Upper lobe of right lung (tissue), 1 donor: ENCODE results near the gene RBBP4. TPM values are rescaled to one million over a fixed set of nuclear protein-coding genes. Genes with fewer than 3 reads are reported as not detected.
"Not testable (repeated sequence)": the region's sequence is repeated elsewhere in the genome, so short reads cannot be mapped to it uniquely, and the experiment has no call there.

Experiments used
- ATAC-seq: fragments of 200-7000 bp; cut with Tn5 transposase; one replicate; pipeline ENCODE4 v1.9.1; 2020; ENCODE audit warnings: mild to moderate bottlenecking, moderate library complexity
- DNase-seq: peaks from one replicate; pipeline ENCODE4 v3.0.0-alpha.2; 2020
- H3K27ac ChIP-seq: fragments of 200-600 bp; one replicate; pipeline ENCODE4 v1.8.0; 2022
- H3K27me3 ChIP-seq: fragments of 200-600 bp; one replicate; pipeline ENCODE4 v1.8.0; 2022; ENCODE audit warnings: mild to moderate bottlenecking
- H3K36me3 ChIP-seq: fragments of 200-600 bp; one replicate; pipeline ENCODE4 v1.8.0; 2022
- H3K4me1 ChIP-seq: fragments of 200-600 bp; one replicate; pipeline ENCODE4 v1.8.0; 2022
- H3K4me3 ChIP-seq: fragments of 200-600 bp; one replicate; pipeline ENCODE4 v1.8.0; 2022; ENCODE audit warnings: mild to moderate bottlenecking
- H3K9me3 ChIP-seq: fragments of 200-600 bp; one replicate; pipeline ENCODE4 v1.8.0; 2022
- intact Hi-C: fragments of 100-400 bp; cut with DNase I; formaldehyde crosslinking; loops from one replicate; pipeline ENCODE4 v1.11.0; 2022
- total RNA-seq: library from RNA; stranded (reverse); fragmentation: NEBNext Ultra II Directional; extraction: Animal tissue kit (Norgen Biotek cat#: 25700); gene quantifications from one replicate; pipeline ENCODE4 v1.2.1, GENCODE V29; 2021
- TF ChIP-seq, protein P1 (sequence below): fragments of 200-600 bp; IDR thresholded peaks from one replicate; pipeline ENCODE4 v1.8.0; 2022; ENCODE audit warnings: antibody characterized with exemption
- donor health status: DM: no; HTN: yes; CAD: no; lungs with severe emphysema.

RBBP4 gene
- total RNA-seq, 1 donor from 2014 or later = 156 TPM

DNA sequence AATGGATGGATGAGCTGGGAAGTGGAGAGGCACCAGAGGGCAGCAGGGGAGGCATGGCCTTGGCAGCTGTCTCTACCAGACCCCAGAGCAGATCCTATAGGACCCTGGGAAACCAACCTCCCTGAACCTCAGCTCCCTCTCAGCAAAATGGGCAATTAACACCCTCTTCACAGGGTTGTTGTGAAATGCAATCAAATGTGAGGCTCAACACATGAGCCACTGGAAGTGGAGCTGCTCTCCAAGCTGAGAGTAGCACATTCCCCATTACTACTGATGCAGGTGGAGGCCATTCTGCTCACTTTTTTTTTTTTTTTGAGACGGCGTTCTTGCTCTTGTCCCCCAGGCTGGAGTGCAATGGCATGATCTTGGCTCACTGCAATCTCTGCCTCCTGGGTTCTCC lies 58.1 kb downstream of the RBBP4 start:
- Histone ChIP-seq H3K27me3 (no peaks in the 10 kb centered on the region), H3K36me3 (no peaks in the 10 kb centered on the region), H3K9me3 (no peaks in the 10 kb centered on the region), H3K4me3 (no peak overlapping the region), H3K27ac (no peak overlapping the region), H3K4me1 (peaks cover 4% of the 10 kb centered on the region)
- ATAC-seq (no peak), DNase-seq (no peak)
- intact Hi-C loops = no loop called here
- TF ChIP-seq, protein P1, sequence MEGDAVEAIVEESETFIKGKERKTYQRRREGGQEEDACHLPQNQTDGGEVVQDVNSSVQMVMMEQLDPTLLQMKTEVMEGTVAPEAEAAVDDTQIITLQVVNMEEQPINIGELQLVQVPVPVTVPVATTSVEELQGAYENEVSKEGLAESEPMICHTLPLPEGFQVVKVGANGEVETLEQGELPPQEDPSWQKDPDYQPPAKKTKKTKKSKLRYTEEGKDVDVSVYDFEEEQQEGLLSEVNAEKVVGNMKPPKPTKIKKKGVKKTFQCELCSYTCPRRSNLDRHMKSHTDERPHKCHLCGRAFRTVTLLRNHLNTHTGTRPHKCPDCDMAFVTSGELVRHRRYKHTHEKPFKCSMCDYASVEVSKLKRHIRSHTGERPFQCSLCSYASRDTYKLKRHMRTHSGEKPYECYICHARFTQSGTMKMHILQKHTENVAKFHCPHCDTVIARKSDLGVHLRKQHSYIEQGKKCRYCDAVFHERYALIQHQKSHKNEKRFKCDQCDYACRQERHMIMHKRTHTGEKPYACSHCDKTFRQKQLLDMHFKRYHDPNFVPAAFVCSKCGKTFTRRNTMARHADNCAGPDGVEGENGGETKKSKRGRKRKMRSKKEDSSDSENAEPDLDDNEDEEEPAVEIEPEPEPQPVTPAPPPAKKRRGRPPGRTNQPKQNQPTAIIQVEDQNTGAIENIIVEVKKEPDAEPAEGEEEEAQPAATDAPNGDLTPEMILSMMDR = no peak

DNA sequence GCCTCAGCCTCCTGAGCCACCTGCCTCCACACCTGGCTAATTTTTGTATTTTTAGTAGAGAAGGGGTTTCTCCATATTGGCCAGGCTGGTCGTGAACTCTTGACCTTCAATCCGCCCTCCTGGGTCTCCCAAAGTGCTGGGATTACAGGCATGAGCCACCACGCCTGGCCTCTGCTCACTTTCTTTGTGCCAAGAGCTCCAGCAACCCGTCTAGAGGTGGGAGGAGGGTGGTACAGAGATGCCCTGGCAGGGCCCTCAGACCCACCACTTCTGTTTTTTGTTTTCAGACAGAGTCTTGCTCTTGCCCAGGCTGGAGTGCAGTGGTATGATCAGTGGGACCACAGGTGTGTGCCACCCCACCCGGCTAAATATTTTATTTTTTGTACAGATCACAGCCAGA lies 58.5 kb downstream of the RBBP4 start:
- no peaks in the 10 kb centered on the region for H3K36me3 ChIP-seq
- intact Hi-C loops = no loop called here
- H3K4me1 ChIP-seq = peaks cover 4% of the 10 kb centered on the region
- H3K9me3 ChIP-seq = no peaks in the 10 kb centered on the region
- TF ChIP-seq, protein P1 = no peak
- no peak overlapping the region for H3K27ac ChIP-seq
- DNase-seq = no peak
- H3K27me3 ChIP-seq = no peaks in the 10 kb centered on the region
- H3K4me3 ChIP-seq = no peak overlapping the region
- no peak for ATAC-seq

DNA sequence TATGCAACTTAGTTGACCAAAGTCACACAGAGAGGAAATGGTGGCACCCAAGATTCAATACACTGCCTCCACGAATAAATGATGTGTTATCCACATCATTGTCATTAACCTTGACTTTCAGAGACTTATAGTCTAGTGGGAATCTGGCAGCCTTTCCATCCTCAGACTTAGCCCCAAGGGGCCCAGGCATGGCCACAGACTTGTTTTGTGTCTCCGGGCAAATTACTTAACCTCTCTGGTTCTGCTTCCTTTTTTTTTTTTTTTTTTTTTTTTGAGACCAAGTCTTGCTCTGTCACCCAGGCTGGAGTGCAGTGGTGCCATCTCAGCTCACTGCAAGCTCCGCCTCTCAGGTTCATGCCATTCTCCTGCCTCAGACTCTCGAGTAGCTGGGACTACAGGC lies 60.2 kb downstream of the RBBP4 start:
- not testable (repeated sequence) for H3K4me1 ChIP-seq, H3K27ac ChIP-seq, H3K4me3 ChIP-seq, H3K9me3 ChIP-seq, DNase-seq, H3K36me3 ChIP-seq, H3K27me3 ChIP-seq
- peak; percentile 34 for ATAC-seq
- intact Hi-C loops = loop anchor here (5.0 kb wide), 1 partner anchor 61 kb away; no protein-coding TSS in a partner anchor

DNA sequence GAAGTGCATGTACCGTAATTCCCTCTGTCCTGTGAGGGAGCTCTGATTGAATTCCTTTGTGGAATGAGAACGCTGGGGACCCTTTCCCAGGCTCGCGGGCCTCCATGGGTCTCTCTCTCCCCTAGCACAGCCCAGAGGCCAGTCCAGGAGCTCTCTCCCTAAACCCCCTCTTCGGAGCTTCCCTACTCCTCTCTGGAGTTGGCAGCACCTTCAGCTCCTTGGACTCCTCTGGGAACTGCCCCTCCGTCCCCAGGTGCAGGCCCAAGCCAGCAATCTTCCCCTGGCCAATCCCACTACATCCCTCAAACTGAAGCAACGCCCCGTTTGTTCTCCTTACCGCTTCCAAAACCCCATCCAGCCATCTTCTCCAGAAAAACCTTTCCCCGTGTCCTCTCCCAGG lies 62.1 kb downstream of the RBBP4 start:
- Histone ChIP-seq H3K27ac (no peak overlapping the region), H3K9me3 (no peaks in the 10 kb centered on the region), H3K36me3 (no peaks in the 10 kb centered on the region), H3K4me3 (no peak overlapping the region), H3K27me3 (no peaks in the 10 kb centered on the region), H3K4me1 (peaks cover 17% of the 10 kb centered on the region)
- ATAC-seq (no peak), DNase-seq (no peak)
- intact Hi-C loops = loop anchor here (5.0 kb wide), 1 partner anchor 59 kb away; no protein-coding TSS in a partner anchor
- TF ChIP-seq, protein P1 = no peak

DNA sequence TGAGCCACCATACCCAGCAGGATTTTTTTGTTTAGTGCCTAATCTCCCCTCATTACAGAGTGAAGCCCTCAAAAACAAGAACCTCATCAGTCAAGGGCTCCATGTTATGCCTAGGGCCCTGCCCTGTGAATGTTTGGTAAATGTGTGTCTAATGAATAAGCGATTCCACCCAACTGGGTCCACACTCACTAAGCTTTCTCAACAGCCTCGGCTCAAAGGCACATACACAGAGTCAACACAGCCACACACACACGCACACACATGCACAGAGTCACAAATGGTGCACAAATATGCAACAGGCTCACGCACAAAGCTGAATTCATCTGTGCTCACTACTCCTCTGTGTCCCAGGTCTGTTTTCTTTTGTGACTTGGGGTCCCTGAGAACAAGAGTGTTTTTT lies 63.3 kb downstream of the RBBP4 start:
- Histone ChIP-seq H3K27me3 (no peaks in the 10 kb centered on the region), H3K27ac (no peak overlapping the region), H3K36me3 (no peaks in the 10 kb centered on the region), H3K9me3 (no peaks in the 10 kb centered on the region), H3K4me3 (no peak overlapping the region), H3K4me1 (peaks cover 17% of the 10 kb centered on the region)
- intact Hi-C loops = loop anchor here (5.0 kb wide), 1 partner anchor 58 kb away; no protein-coding TSS in a partner anchor
- TF ChIP-seq, protein P1 = no peak
- ATAC-seq (no peak), DNase-seq (no peak)

DNA sequence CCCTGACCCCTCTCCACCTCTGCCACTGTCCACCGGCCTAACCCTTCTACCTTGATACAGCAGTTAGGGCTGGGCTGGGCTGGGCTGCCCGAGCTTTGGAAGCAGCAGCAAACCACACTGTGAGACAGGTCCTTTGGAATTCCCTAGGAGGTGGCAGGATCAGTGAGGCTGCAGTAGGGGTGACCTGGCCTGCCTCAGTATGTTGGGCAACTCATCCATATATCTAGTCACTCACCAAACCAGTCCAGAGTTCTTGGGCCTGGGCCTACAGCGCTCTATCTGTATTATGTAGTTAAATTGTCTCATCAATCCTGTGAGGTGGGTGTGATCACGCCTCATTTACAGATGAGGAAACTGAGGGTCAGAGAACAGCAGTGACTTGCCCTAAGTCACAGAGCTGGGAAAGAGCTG lies 64.9 kb downstream of the RBBP4 start:
- TF ChIP-seq, protein P1 = no peak
- peak overlapping the region; percentile 56 for H3K27ac ChIP-seq

More for the DNA sequence above, 64.9 kb downstream of the RBBP4 start:
- intact Hi-C loops = no loop called here
- H3K9me3 ChIP-seq = no peaks in the 10 kb centered on the region
- DNase-seq = no peak
- H3K4me3 ChIP-seq = no peak overlapping the region
- no peaks in the 10 kb centered on the region for H3K36me3 ChIP-seq
- H3K27me3 ChIP-seq = no peaks in the 10 kb centered on the region
- peaks cover 17% of the 10 kb centered on the region for H3K4me1 ChIP-seq
- ATAC-seq = no peak
